Measurements from ENCODE around the gene DYNLL1.
A peak's percentile ranks its signal among the peaks of the same experiment; 100 is the strongest.

Gene DYNLL1

GRCh38 chr12:120473807-120474615 lies 21.9 kb upstream of the DYNLL1 start:
- DNase-seq = no peak

- peak in 9 of 56 donors; percentile 5 to 22 (median 13) for DNase-seq
Measured at GRCh38 chr12:120474616-120474960, 21.3 kb upstream of the DYNLL1 start.

- no peak for DNase-seq
Measured at GRCh38 chr12:120475643-120476042, 20.3 kb upstream of the DYNLL1 start.

GRCh38 chr12:120479458-120479857 lies 16.5 kb upstream of the DYNLL1 start:
- DNase-seq = no peak

- no peak for DNase-seq
Measured at GRCh38 chr12:120480211-120480610, 15.7 kb upstream of the DYNLL1 start.

GRCh38 chr12:120481022-120481767 lies 14.7 kb upstream of the DYNLL1 start:
- DNase-seq = no peak

GRCh38 chr12:120483621-120484020 lies 12.3 kb upstream of the DYNLL1 start:
- DNase-seq = no peak

DNA sequence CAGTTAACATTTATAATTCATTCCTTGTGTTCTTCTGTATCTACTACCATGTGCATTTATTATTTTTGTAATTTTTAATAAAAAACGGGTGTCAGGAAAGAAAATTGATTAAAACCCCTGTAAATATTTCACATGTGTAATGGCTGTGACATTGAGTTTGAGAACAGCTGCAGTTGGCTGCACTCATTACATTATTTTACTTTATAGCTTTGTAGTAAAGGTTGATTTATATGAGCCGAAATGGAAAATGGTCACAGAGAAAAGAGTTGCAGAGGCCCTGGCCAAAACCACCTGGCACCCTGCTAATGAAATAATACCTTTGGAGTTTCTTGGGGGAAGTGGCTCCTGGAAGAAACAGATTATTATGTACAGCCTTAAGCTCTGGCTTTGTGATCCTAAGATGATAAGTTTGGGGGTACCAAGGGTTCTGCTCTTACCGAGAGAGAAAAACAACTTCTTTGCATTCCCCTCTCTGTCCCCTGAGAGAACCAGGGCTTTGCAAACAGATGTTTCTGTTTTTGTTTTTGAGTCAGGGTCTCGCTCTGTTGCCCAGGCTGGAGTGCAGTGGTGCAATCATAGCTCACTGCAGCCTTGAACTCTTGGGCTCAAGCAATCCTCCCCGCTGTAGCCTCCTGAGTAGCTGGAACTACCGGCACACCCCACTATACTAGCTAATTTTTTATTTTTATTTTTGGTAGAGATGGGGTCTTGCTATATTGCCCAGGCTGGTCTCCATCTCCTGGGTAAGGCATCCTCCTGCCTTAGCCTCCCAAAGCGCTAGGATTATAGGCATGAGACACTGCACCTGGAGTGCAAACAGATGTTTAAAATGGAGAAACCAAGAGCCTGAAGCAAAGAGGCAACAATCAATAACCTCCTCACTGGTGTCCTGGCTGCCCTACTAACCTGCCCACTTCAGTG lies 9.7 kb upstream of the DYNLL1 start:
- no peak for DNase-seq

GRCh38 chr12:120487552-120487951 lies 8.4 kb upstream of the DYNLL1 start:
- peak in 1 of 56 donors; percentile 41 for DNase-seq

DNA sequence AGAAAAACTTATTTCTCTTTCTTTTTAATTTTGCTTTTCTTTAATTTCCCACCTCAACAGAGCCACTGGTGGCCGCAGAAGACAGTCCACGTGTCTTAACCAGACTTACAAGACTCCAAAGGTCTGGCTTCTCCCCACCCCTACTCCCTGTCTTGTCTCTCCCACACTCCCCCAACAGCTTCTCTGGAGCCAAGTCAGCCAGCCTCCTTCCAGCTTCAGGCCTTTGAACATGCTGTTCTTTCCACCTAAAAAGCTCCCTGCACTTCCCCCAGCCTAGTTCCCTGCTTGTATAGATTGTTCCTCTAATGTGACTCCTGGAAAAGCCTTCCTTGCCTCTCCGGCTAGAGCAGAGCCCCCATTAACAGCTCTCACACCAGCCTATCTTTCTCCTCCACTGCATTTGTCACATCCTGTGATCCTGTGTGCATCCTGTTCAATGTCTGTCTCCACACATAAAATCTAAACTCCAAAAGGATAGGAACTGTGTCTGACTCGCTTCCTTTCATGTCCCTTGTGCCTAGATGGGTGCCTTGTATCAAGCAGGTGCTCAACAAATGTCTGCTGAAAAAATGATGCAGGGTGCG lies 7.8 kb upstream of the DYNLL1 start:
- DNase-seq = peak in 16 of 56 donors; percentile 9 to 52 (median 26)

DNA sequence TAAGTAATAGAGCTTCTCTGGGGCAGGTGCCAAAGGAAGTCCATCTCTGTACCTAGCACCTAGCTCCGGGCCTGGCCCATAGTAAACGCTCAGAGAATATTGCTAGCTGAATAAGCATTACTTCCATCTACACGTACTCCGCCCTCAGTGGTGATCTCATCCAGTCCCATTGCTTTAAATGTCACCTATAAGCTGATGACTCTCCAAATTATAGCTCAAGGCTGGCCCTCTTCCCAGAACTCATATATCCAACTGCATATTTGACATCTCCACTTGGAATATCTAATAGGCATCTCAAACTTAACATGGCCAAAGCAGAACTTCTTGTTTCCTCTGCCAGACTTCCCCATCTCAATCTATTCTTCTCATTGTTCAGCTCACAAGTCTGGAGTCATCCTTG lies 6.9 kb upstream of the DYNLL1 start:
- DNase-seq = no peak

- no peak for DNase-seq
Measured at GRCh38 chr12:120490325-120490724, 5.6 kb upstream of the DYNLL1 start.

DNA sequence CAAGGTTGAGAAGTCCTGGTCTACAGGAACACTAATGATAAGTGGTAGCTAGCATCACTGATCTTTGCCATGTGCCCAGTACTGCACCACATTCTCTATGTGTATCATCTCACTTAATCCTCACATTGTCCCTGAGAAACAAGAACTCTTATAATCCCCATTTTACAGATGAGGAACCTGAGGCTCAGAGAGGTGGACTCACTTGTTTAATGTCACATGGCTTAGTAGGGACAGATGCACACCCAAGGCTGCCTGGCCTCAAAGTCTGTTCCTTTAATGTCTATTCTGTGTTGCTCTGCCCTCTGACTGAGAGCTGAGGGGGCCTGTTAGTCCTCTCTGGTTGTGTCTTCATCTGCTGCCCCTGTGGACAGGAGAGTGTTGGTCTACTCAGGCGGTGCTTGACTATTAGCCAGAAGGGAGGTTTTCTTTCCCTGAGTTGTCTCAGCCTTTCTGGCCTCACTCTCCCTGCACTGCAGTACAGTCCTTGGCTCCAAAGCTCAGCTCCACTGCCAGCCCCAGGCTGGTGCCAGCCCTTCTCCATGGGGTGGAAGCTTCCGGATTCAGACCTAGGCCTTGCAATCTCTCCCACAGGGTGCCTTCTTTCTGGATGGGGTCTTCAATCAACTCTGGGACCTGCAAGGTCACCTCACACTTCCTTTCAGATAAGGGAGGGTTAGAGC lies 4.9 kb upstream of the DYNLL1 start:
- DNase-seq = peak in 19 of 56 donors; percentile 11 to 72 (median 24)

DNA sequence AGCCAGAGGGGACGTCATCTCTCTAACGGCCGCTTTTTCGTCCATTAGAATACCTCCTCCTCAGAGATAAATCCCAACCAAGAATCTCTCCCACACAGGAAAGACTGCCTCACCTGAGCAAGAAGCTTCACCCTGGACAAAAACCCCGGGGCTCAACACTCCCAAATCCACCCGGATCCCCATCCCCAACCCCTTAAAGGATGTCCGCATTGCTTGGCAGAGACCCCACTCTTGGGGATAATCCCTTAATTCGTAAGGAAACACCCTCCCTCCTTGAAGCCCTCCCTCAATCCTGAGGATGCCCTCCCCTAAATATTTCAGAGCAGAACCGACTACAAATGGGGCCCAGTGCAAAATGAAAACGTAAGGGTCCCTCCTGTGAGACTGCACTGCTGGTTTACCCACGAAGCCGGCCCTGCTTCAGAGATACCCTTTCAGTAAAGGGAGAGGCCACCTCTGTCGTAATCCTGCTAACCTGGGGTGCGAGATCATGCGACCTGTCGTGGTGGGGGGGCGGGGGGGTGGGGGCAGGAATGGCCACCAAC lies 655 bp upstream of the DYNLL1 start:
- no peak for DNase-seq

- DNase-seq = peak in 54 of 56 donors; percentile 23 to 85 (median 66)
Measured at GRCh38 chr12:120496413-120497340, 764 bp downstream of the DYNLL1 start.

DNA sequence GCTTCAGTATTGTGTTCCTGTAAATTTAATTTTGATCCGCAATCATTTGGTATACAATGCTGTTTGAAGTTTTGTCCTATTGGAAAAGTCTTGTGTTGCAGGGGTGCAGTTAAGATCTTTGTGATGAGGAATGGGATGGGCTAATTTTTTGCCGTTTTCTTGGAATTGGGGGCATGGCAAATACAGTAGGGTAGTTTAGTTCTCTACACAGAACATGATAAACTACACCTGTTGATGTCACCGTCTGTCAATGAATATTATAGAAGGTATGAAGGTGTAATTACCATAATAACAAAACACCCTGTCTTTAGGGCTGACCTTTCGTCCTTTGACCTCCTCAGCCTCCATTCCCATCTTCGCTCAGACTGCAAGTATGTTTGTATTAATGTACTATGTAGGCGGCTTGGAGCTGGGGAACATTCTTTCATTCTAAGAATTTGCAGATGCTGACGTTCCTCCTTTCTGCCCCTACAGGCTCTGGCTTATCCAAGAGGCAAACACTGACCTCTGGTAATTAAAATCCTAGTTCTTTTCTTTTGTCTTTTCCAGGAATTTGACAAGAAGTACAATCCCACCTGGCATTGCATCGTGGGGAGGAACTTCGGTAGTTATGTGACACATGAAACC lies 1.7 kb downstream of the DYNLL1 start:
- DNase-seq = peak in 1 of 56 donors; percentile 2

- DNase-seq = no peak
Measured at GRCh38 chr12:120498870-120499515, 3.1 kb downstream of the DYNLL1 start.

GRCh38 chr12:120500581-120500980 lies 4.7 kb downstream of the DYNLL1 start:
- no peak for DNase-seq

Data from amygdala (tissue), 56 donors.